IMR-90 (cell line): ENCODE data around the gene HYOU1.

Experiments used
- BHLHE40 ChIP-seq: fragments of 150-350 bp; IDR thresholded peaks from 2 replicates; pipeline ENCODE4 v1.6.1; 2016; ENCODE audit warnings: mild to moderate bottlenecking, low read depth, low read length
- CEBPB ChIP-seq: IDR thresholded peaks from 2 replicates; pipeline ENCODE4 v1.6.1; 2012; ENCODE audit warnings: low read depth, low read length, improper control_type of control experiment
- CHD1 ChIP-seq: IDR thresholded peaks from 2 replicates; pipeline ENCODE4 v1.6.1; 2012; ENCODE audit warnings: low read depth, low read length, improper control_type of control experiment
- MAZ ChIP-seq: IDR thresholded peaks from 2 replicates; pipeline ENCODE4 v1.6.1; 2012; ENCODE audit warnings: low read depth, mild to moderate bottlenecking, low read length, improper control_type of control experiment, moderate library complexity, borderline replicate concordance
- POLR2A ChIP-seq: IDR thresholded peaks from 2 replicates; pipeline ENCODE4 v1.6.1; 2012; ENCODE audit warnings: mild to moderate bottlenecking, low read depth, low read length
- RAD21 ChIP-seq: IDR thresholded peaks from 2 replicates; pipeline ENCODE4 v1.6.1; 2012; ENCODE audit warnings: low read length, improper control_type of control experiment
- TF ChIP-seq, protein P1 (sequence below): conservative IDR thresholded peaks from 2 replicates; pipeline ENCODE4 v1.5.1; 2012; ENCODE audit warnings: mild to moderate bottlenecking, low read depth, low read length, improper control_type of control experiment

DNA sequence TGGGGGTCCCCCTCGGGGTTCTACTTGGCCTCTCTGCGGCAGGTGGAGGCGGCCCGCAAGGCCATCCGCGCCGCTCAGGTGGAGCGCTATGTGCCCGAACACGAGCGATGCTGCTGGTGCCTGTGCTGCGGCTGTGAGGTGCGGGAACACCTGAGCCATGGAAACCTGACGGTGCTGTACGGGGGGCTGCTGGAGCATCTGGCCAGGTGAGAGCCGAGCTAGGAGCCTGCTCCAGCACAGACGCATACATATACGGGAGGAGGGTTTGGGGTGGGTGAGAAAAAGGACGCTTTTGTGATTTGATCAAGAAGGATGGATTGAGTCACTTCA lies 58.7 kb downstream of the HYOU1 start:
- TF ChIP-seq, protein P1, sequence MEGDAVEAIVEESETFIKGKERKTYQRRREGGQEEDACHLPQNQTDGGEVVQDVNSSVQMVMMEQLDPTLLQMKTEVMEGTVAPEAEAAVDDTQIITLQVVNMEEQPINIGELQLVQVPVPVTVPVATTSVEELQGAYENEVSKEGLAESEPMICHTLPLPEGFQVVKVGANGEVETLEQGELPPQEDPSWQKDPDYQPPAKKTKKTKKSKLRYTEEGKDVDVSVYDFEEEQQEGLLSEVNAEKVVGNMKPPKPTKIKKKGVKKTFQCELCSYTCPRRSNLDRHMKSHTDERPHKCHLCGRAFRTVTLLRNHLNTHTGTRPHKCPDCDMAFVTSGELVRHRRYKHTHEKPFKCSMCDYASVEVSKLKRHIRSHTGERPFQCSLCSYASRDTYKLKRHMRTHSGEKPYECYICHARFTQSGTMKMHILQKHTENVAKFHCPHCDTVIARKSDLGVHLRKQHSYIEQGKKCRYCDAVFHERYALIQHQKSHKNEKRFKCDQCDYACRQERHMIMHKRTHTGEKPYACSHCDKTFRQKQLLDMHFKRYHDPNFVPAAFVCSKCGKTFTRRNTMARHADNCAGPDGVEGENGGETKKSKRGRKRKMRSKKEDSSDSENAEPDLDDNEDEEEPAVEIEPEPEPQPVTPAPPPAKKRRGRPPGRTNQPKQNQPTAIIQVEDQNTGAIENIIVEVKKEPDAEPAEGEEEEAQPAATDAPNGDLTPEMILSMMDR = no peak
- TF ChIP-seq CEBPB = no peak
- no peak for TF ChIP-seq POLR2A
- no peak for TF ChIP-seq RAD21
- no peak for TF ChIP-seq CHD1
- no peak for TF ChIP-seq MAZ
- TF ChIP-seq BHLHE40 = no peak
